ENCODE data around the gene PLEKHA5. TPM values are rescaled to one million over a fixed set of nuclear protein-coding genes. Genes with fewer than 3 reads are reported as not detected.
A peak's percentile ranks its signal among the peaks of the same experiment; 100 is the strongest.

The PLEKHA5 gene
- total and polyA plus RNA-seq, 2 of the 4 experiments (the other 2 are of a cell fraction) = 5.3 to 12.2 TPM

DNA sequence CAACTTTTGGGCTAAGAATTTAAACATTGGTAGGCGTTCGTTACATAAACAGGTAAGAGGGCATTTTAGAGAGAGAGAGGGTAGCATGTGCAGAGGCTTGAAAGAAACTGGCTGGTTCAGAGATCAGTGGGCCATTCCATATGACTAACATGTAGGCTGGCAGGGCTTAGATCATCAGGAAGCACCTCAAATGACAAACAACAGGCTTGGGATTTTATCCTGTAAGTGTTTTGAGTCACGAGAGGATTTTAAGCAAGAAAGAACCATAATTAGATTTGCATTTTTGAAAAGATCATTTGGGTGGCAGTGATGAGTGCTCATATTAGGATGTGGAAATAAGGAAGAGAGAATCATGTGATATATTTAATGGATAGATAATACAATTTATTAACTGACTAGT, 8.7 kb upstream of the PLEKHA5 start:
- no peak overlapping the region for H4K91ac ChIP-seq (ENCODE audit: insufficient read depth, low read depth, low read length)
- no peak overlapping the region for H3K4ac ChIP-seq (ENCODE audit: low read depth, low read length)
- POLR2A ChIA-PET (ENCODE audit: unreplicated experiment) = interaction anchor here (0.6 kb wide), 1 partner anchor 23 kb away, joined by 6 read pairs; no protein-coding TSS in a partner anchor
- WGBS, 2 experiments (ENCODE audit: extremely low coverage in 2 of 2, insufficient read length in 1 of 2) = no CpG with 5 or more reads among the region's 3 CpGs
- H3K14ac ChIP-seq (replicated peaks; ENCODE audit: low read depth, low read length) = no peak overlapping the region
- no peak overlapping the region for H2AK5ac ChIP-seq (ENCODE audit: low read depth, low read length)
- dilution Hi-C loops (cut with HindIII; ENCODE audit: low sequenced_read_pairs, unreplicated experiment) (no loop called here), in situ Hi-C loops (cut with MboI; ENCODE audit: low sequenced_read_pairs) (no loop called here), intact Hi-C loops (cut with micrococcal nuclease) (no loop called here)
- no peak overlapping the region for H3K27ac ChIP-seq (ENCODE audit: insufficient read depth, low read length)
- no TSS peak for BruUV-seq (replicated peaks)
- no peak overlapping the region for H2BK20ac ChIP-seq (ENCODE audit: low read depth, low read length)
- no peak overlapping the region for H3K4me2 ChIP-seq (ENCODE audit: low read depth, low read length)
- no peak overlapping the region for H3K4me3 ChIP-seq (ENCODE audit: insufficient read depth, low read depth, low read length)
- DNase-seq = peak; percentile 42
- no peak overlapping the region for H2AK9ac ChIP-seq (replicated peaks; ENCODE audit: low read depth, low read length, poor library complexity)
- no peak overlapping the region for H4K8ac ChIP-seq (ENCODE audit: low read depth in 2 of 2, low read length in 2 of 2)
- no peaks in the 10 kb centered on the region for H3K27me3 ChIP-seq (ENCODE audit: control insufficient read depth, insufficient read depth, low read length)
- CTCF ChIA-PET = interaction anchor here (0.6 kb wide), 1 partner anchor 81 kb away, joined by 3 read pairs; no protein-coding TSS in a partner anchor
- H3K4me1 ChIP-seq (ENCODE audit: control insufficient read depth, insufficient read depth, low read length) = peaks cover 2% of the 10 kb centered on the region
- no peak overlapping the region for H3K9ac ChIP-seq (ENCODE audit: low read depth, low read length)
- no peak overlapping the region for H2BK120ac ChIP-seq (ENCODE audit: low read depth, low read length)
- no peak overlapping the region for H2BK15ac ChIP-seq (ENCODE audit: low read depth, low read length)
- no peak overlapping the region for H3K23ac ChIP-seq (ENCODE audit: low read depth, low read length)
- H3K9me3 ChIP-seq (ENCODE audit: control insufficient read depth, insufficient read depth, low read length) = no peaks in the 10 kb centered on the region
- no peak overlapping the region for H4K5ac ChIP-seq (ENCODE audit: low read depth, low read length)
- H3K18ac ChIP-seq (ENCODE audit: low read depth, low read length) = no peak overlapping the region
- no peak overlapping the region for H3K56ac ChIP-seq (ENCODE audit: extremely low read depth, insufficient read depth, low read length)
- H2AFZ ChIP-seq (replicated peaks; ENCODE audit: low read length, poor library complexity) = no peak overlapping the region
- H3K79me1 ChIP-seq (ENCODE audit: low read depth in 1 of 2, low read length in 2 of 2) = no peaks in the 10 kb centered on the region
- no peak overlapping the region for H2BK5ac ChIP-seq (ENCODE audit: low read depth, low read length, poor library complexity, severe bottlenecking)
- peak; percentile 65; the same call in 1 of the 2 replicates for ATAC-seq (ENCODE audit: low read depth)
- no peaks in the 10 kb centered on the region for H3K9me1 ChIP-seq (ENCODE audit: insufficient read depth, low read length)
- H3K36me3 ChIP-seq (ENCODE audit: control insufficient read depth, insufficient read depth, low read length) = no peaks in the 10 kb centered on the region
- H4K20me1 ChIP-seq (ENCODE audit: insufficient read depth, low read length) = no peaks in the 10 kb centered on the region
- no peak for TF ChIP-seq MAFK (IDR thresholded peaks at IDR 0.05; ENCODE audit: low read depth, low read length)
- no peak for TF ChIP-seq POLR2A (IDR thresholded peaks at IDR 0.05; ENCODE audit: low read depth, low read length)
- TF ChIP-seq RCOR1 (IDR thresholded peaks at IDR 0.05; ENCODE audit: insufficient replicate concordance, low read length) = no peak
- TF ChIP-seq NFE2L2 (IDR thresholded peaks at IDR 0.05; ENCODE audit: low read depth, low read length) = no peak
- TF ChIP-seq RFX5 (IDR thresholded peaks at IDR 0.05; ENCODE audit: low read depth, low read length) = no peak
- TF ChIP-seq MAZ (IDR thresholded peaks at IDR 0.05; ENCODE audit: borderline replicate concordance, low read depth, low read length) = no peak
- TF ChIP-seq MXI1 (IDR thresholded peaks at IDR 0.05; ENCODE audit: borderline replicate concordance, low read depth, low read length) = no peak
- TF ChIP-seq, protein P1, sequence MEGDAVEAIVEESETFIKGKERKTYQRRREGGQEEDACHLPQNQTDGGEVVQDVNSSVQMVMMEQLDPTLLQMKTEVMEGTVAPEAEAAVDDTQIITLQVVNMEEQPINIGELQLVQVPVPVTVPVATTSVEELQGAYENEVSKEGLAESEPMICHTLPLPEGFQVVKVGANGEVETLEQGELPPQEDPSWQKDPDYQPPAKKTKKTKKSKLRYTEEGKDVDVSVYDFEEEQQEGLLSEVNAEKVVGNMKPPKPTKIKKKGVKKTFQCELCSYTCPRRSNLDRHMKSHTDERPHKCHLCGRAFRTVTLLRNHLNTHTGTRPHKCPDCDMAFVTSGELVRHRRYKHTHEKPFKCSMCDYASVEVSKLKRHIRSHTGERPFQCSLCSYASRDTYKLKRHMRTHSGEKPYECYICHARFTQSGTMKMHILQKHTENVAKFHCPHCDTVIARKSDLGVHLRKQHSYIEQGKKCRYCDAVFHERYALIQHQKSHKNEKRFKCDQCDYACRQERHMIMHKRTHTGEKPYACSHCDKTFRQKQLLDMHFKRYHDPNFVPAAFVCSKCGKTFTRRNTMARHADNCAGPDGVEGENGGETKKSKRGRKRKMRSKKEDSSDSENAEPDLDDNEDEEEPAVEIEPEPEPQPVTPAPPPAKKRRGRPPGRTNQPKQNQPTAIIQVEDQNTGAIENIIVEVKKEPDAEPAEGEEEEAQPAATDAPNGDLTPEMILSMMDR (conservative IDR thresholded peaks at IDR 0.05; ENCODE audit: low read depth, low read length) = no peak
- no peak for TF ChIP-seq SMC3 (IDR thresholded peaks at IDR 0.05; ENCODE audit: low read depth, low read length)
- TF ChIP-seq RAD21 (IDR thresholded peaks at IDR 0.05; ENCODE audit: low read length) = no peak
- TF ChIP-seq CHD1 (IDR thresholded peaks at IDR 0.05; ENCODE audit: low read depth, low read length) = no peak
- TF ChIP-seq, protein P2, sequence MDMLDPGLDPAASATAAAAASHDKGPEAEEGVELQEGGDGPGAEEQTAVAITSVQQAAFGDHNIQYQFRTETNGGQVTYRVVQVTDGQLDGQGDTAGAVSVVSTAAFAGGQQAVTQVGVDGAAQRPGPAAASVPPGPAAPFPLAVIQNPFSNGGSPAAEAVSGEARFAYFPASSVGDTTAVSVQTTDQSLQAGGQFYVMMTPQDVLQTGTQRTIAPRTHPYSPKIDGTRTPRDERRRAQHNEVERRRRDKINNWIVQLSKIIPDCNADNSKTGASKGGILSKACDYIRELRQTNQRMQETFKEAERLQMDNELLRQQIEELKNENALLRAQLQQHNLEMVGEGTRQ (IDR thresholded peaks at IDR 0.05; ENCODE audit: low read depth, low read length) = no peak
- no peak for TF ChIP-seq BHLHE40 (IDR thresholded peaks at IDR 0.05; ENCODE audit: low read depth, low read length)

All from IMR-90 (cell line).